HUES64 (cell line): Measurements from ENCODE around the gene CD96.

Experiments
- H3K27ac ChIP-seq: 2 replicates; pipeline ENCODE4 v1.7.0; 2013; ENCODE audit warnings: low read depth, low read length, inconsistent platforms
- H3K27me3 ChIP-seq: 2 replicates; pipeline ENCODE4 v1.6.1; 2013; ENCODE audit warnings: mild to moderate bottlenecking, low read length; ENCODE audit not compliant: insufficient read depth
- H3K36me3 ChIP-seq: 2 replicates; pipeline ENCODE4 v1.6.1; 2013; ENCODE audit warnings: mild to moderate bottlenecking, low read length; ENCODE audit not compliant: insufficient read depth
- H3K4me1 ChIP-seq: 2 replicates; pipeline ENCODE4 v1.6.1; 2013; ENCODE audit warnings: mild to moderate bottlenecking, low read length, moderate library complexity; ENCODE audit not compliant: insufficient read depth
- H3K4me3 ChIP-seq: 2 replicates; pipeline ENCODE4 v1.5.1; 2013; ENCODE audit warnings: mild to moderate bottlenecking, low read length, moderate library complexity
- H3K9ac ChIP-seq: 2 replicates; pipeline ENCODE4 v1.6.1; 2013; ENCODE audit warnings: mild to moderate bottlenecking, low read depth, low read length
- H3K9me3 ChIP-seq: 2 replicates; pipeline ENCODE4 v1.6.1; 2013; ENCODE audit warnings: low read depth, low read length; ENCODE audit not compliant: insufficient read depth
- WGBS: fragments of 150-250, 120-280 bp; methylation state at CpG from one replicate; pipeline ENCODE4 v1.1.7; 2013; ENCODE audit warnings: missing lambda C conversion rate; 5-methylcytosine and 5-hydroxymethylcytosine counted together

CD96 gene

DNA sequence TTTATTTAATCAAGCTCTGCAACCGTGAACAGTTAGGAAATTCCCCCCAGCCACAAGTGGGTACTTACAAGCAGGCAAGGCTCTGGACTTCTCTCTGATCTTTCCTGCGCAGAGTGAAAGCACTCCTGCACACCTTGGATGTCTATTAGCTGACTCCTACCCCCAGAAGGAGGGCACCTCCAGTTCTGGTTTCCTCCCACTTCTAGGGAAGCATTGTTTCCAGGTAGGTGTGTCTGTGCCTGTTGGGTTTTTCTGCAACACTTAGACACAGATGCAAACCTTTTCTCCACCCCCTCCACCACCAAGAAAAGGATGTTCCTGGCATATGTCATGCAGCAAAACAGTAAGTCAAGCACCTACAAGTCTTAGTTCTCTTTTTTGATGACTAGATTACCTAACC lies 53.2 kb downstream of the CD96 start, which contains the start of gene ZBED2:
ZBED2 (minus strand) TSS at position 115 of the 400 bp plus-strand sequence. CDS start 1,145 bp downstream, outside the sequence.
- H3K4me1 ChIP-seq = no peaks in the 10 kb centered on the region
- no peaks in the 10 kb centered on the region for H3K36me3 ChIP-seq
- no peak within 1 kb of the TSS for H3K27ac ChIP-seq
- no peaks in the 10 kb centered on the region for H3K9me3 ChIP-seq
- no peaks in the 10 kb centered on the region for H3K27me3 ChIP-seq
- H3K9ac ChIP-seq = no peak within 1 kb of the TSS
- WGBS = 95% methylated on average over 2 of the region's 2 CpGs
- H3K4me3 ChIP-seq = no peak within 1 kb of the TSS

DNA sequence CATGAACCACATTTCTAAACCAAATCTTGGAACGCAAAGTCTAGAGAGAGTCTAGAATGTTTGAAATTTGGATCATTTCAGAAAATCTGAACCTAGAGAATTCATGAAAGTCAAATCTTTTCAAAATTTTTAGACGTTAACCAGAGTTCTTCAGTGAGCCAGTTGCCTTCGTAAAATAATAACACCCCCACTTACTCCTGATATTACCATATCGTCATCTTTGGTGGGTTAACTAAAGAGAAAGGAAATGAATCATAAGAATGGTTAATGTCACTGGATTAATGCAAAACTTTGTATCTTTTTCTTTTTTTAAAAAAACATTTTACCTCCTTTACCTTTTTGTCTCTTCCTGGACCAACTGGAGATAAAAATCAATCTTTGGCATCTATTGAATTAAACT lies 54.3 kb downstream of the CD96 start:
- Histone ChIP-seq H3K4me1 (no peaks in the 10 kb centered on the region), H3K27me3 (no peaks in the 10 kb centered on the region), H3K27ac (no peak overlapping the region), H3K9ac (no peak overlapping the region), H3K4me3 (no peak overlapping the region), H3K9me3 (no peaks in the 10 kb centered on the region), H3K36me3 (no peaks in the 10 kb centered on the region)
- WGBS = 100% methylated on average over 3 of the region's 4 CpGs

DNA sequence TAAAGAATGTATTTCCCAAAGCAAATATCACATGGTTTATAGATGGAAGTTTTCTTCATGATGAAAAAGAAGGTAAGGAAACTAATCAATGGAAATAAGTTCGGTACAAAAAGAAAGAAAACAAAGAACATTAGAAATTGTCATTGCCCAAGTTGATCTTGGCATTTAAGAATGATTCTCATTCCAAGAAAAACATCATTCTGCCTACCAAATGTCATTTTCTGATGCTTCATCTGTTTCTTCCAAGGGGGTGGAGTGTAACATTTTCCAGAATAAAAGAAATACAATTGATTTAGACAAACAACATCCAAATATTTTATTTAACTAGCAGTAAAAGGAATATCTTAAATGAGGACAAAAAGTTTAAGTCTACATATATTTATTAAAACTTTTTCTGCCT lies 56.1 kb downstream of the CD96 start:
- no peaks in the 10 kb centered on the region for H3K4me1 ChIP-seq
- no peak overlapping the region for H3K27ac ChIP-seq
- no peak overlapping the region for H3K4me3 ChIP-seq
- no peaks in the 10 kb centered on the region for H3K27me3 ChIP-seq
- no peak overlapping the region for H3K9ac ChIP-seq
- no peaks in the 10 kb centered on the region for H3K9me3 ChIP-seq
- WGBS = 94% methylated on average over 1 of the region's 1 CpG
- H3K36me3 ChIP-seq = no peaks in the 10 kb centered on the region

DNA sequence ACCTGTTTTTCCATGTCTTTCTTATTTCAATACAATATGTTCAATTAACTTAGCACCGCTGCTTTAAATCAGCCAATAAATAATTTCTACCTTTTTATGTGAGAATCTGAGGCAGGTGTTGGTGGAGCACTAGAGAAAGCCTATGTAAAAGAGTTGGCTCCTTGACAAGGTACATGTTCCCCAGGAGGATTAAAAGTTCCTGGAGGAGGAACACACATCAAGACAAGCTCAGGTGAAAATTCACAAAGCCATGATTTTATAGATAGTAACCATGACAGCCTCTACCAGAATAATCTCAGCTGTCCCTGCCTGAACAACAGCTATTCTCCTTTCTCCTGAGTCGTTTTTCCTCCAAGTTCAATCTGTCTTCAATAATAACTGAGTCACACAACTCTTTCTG lies 56.6 kb downstream of the CD96 start:
- H3K36me3 ChIP-seq = no peaks in the 10 kb centered on the region
- H3K9me3 ChIP-seq = no peaks in the 10 kb centered on the region
- H3K4me3 ChIP-seq = no peak overlapping the region
- no peak overlapping the region for H3K9ac ChIP-seq
- 88% methylated on average over 2 of the region's 2 CpGs for WGBS
- no peak overlapping the region for H3K27ac ChIP-seq
- H3K4me1 ChIP-seq = no peaks in the 10 kb centered on the region
- no peaks in the 10 kb centered on the region for H3K27me3 ChIP-seq

DNA sequence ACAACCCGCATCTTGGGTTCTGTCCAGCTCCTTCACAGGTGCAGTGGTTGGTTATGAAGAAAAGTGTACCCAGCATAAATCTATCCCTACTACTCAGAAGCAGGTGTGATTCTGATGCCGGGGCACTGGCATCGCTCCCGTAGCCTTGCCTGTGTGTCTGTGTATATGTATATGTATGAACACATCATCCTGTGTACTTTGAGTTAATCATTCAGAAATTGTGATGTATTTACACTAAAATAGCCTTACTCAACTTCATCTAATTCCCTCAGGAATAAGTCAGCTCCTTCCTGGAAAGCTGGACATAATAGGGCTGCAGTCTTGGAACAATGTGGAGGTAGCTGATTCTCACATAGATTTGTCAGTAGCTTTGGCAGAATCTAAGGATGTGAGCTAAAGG lies 59.8 kb downstream of the CD96 start:
- no CpG with 5 or more reads among the region's 4 CpGs for WGBS
- Histone ChIP-seq H3K36me3 (no peaks in the 10 kb centered on the region), H3K27me3 (no peaks in the 10 kb centered on the region), H3K4me1 (no peaks in the 10 kb centered on the region), H3K4me3 (no peak overlapping the region), H3K9ac (no peak overlapping the region), H3K9me3 (no peaks in the 10 kb centered on the region), H3K27ac (no peak overlapping the region)

DNA sequence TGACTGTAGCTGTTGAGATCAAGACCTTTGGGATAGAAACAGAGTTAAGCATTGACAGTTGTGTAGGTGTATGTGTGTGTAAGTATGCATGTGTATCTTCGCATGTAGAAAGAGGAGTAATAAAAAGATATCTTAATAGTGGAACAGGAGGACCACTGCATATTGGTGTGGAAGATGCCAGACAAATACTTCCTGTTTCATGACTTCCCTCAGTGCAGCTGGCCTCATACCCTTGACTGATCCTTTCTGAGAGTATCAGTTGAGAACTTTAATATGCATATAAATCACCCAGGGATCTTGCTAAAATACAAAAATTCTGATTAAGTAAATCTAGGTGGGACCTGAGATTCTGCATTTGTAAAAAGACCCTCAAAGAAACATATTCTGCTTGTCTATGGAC lies 61.7 kb downstream of the CD96 start:
- no peak overlapping the region for H3K27ac ChIP-seq
- H3K4me1 ChIP-seq = no peaks in the 10 kb centered on the region; the same call in 1 of the 2 replicates
- 90% methylated on average over 1 of the region's 1 CpG for WGBS
- H3K9me3 ChIP-seq = no peaks in the 10 kb centered on the region
- H3K27me3 ChIP-seq = no peaks in the 10 kb centered on the region
- no peaks in the 10 kb centered on the region for H3K36me3 ChIP-seq
- no peak overlapping the region for H3K9ac ChIP-seq
- H3K4me3 ChIP-seq = no peak overlapping the region

DNA sequence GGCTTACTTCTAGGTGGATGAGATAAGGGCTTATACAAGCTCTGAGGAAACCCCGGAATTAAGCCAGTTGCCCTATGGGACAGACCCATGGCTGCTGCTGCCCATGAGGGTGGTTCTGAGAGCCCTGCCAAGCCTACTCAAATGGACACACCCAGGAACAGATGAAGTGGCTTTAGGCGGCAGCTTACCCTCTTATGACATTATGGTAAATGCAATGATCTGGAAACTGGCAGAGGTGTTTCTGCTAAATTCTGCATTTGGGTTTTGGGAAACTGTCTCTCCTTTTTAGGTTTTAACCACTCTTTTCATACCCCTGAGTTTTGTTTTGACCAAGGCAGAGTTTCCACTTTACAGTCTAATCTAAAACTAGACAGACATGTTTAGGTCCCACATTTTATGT lies 62.1 kb downstream of the CD96 start:
- no peaks in the 10 kb centered on the region for H3K36me3 ChIP-seq

DNA sequence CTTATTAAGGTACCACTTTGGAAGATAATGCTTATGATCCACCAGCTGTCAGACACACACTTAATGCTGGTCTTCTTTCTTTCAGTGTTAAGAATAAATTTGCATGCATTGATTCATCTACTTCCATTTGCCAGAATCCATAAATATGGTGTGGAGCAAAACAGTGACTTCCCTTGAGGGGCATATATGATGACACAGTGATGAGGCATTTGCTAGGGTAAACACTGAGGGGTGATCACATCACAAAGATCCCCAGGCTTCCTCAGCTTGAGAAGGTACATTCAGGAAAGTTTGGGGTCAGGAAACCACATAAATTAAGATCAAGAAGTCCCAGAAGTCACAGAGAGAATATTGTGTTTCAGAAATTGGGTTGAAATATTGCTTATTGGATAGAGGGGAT lies 63.0 kb downstream of the CD96 start:
- no peak overlapping the region for H3K27ac ChIP-seq
- H3K9ac ChIP-seq = no peak overlapping the region
- H3K4me3 ChIP-seq = no peak overlapping the region
- H3K27me3 ChIP-seq = no peaks in the 10 kb centered on the region
- no peaks in the 10 kb centered on the region for H3K9me3 ChIP-seq
- H3K36me3 ChIP-seq = no peaks in the 10 kb centered on the region
- no peaks in the 10 kb centered on the region; the same call in 1 of the 2 replicates for H3K4me1 ChIP-seq

More for the DNA sequence above, 62.1 kb downstream of the CD96 start:
- H3K4me3 ChIP-seq = no peak overlapping the region
- H3K9ac ChIP-seq = no peak overlapping the region
- H3K4me1 ChIP-seq = no peaks in the 10 kb centered on the region; the same call in 1 of the 2 replicates
- H3K9me3 ChIP-seq = no peaks in the 10 kb centered on the region
- WGBS = 92% methylated on average over 2 of the region's 2 CpGs
- no peaks in the 10 kb centered on the region for H3K27me3 ChIP-seq
- H3K27ac ChIP-seq = no peak overlapping the region

DNA sequence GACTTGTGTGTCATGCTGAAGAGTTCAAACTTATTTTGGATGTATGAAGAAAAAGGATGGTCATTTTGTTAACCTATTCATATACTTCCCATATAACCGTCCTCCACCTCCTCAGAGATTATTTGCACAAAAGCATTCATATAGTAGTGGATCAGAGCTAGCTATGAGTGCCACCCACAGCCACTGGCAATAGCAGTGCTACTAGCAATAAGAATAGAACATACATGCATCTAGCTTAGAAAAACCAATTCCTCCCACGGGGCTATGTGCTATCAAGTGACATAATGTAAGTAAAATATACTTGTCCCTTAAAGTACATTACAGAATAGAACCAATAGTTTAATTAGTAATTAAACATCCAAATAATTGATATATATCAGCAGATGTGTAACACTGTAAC lies 63.5 kb downstream of the CD96 start:
- no peaks in the 10 kb centered on the region; the same call in 1 of the 2 replicates for H3K4me1 ChIP-seq
- 71% methylated on average over 1 of the region's 2 CpGs for WGBS
- H3K9me3 ChIP-seq = no peaks in the 10 kb centered on the region
- H3K36me3 ChIP-seq = no peaks in the 10 kb centered on the region
- H3K9ac ChIP-seq = no peak overlapping the region
- H3K27ac ChIP-seq = no peak overlapping the region
- H3K4me3 ChIP-seq = no peak overlapping the region
- no peaks in the 10 kb centered on the region for H3K27me3 ChIP-seq

DNA sequence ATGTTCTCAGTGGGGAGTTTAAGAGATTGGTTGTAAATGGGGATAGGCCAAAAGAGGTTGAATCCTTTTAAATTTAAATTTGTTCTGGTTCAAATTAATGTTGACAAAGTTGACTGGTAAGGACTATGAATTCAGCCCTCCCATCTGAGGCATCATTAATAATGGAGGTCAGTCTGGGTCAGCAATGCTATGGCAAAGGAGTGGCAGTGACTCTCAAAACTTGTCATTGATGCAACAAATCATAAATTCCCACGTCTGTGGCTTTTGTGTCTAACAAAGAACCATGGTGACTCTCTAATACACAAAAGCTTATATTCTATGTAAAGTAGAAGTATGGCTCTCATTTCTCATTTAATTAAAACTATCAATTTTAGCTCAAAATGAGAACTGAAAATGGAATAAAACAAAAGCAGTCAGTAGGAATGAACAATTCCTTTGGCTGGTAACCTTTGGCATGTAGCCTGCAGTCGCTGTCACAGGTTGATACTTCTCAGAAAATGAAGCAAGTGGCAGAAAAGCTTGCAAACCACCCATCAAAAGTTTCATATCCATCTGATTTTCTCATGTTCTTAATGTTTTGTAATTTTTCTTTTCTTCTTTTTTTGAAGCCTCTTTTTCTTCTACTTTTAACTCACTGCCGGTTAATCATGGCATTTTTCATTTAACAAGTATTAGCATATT lies 65.4 kb downstream of the CD96 start:
- Histone ChIP-seq H3K27ac (no peak overlapping the region), H3K27me3 (no peaks in the 10 kb centered on the region), H3K9ac (no peak overlapping the region), H3K4me3 (no peak overlapping the region), H3K4me1 (no peaks in the 10 kb centered on the region; the same call in 1 of the 2 replicates), H3K36me3 (no peaks in the 10 kb centered on the region), H3K9me3 (no peaks in the 10 kb centered on the region)
- 93% methylated on average over 3 of the region's 3 CpGs for WGBS

DNA sequence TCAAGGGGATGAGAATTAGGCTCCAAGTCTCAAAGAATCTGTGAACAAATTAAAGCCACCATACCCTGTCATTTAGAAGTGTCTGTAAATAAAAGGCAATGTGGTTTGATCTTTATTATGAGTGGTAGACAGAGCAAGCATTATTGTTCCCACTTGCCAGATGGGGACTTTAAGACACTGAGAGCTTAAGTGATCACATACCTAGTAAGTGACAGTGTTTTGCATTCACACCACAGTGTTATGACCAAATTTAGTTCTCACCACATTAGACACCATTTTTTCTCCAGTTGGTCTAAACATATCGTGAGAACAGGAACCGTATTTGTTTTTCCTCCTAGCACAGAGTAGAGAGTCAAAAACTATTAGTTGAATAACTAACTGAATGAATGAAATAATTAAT lies 66.4 kb downstream of the CD96 start:
- WGBS = no CpG with 5 or more reads among the region's 2 CpGs
- H3K27me3 ChIP-seq = no peaks in the 10 kb centered on the region
- H3K4me1 ChIP-seq = no peaks in the 10 kb centered on the region; the same call in 1 of the 2 replicates
- no peak overlapping the region for H3K27ac ChIP-seq
- H3K9me3 ChIP-seq = no peaks in the 10 kb centered on the region
- no peak overlapping the region for H3K9ac ChIP-seq
- H3K36me3 ChIP-seq = no peaks in the 10 kb centered on the region
- no peak overlapping the region for H3K4me3 ChIP-seq

DNA sequence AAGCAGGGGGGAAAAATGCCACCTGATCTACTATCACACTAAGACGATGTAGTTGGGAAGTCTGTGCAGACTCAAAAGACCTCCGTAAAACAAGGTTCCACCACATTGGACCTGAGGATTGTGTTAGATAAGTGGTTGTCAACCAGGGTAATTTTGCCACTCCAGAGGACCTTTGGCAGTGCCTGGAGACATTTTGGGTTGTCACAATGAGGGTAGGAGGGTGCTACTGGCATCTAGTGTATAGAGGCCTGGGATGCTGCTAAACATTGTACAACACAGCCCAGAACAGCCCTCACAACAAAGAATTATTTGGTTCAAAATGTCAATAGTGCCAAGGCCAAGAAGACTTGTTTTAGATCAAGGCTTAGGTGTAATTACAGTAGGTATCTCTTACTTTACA lies 67.7 kb downstream of the CD96 start:
- no peak overlapping the region for H3K27ac ChIP-seq
- no peaks in the 10 kb centered on the region; the same call in 1 of the 2 replicates for H3K4me1 ChIP-seq
- 97% methylated on average over 2 of the region's 2 CpGs for WGBS
- H3K9ac ChIP-seq = no peak overlapping the region
- no peaks in the 10 kb centered on the region for H3K36me3 ChIP-seq
- no peaks in the 10 kb centered on the region for H3K9me3 ChIP-seq
- no peak overlapping the region for H3K4me3 ChIP-seq
- no peaks in the 10 kb centered on the region for H3K27me3 ChIP-seq
